GM23338 (cell line): ENCODE results near the gene MBD5. TPM values are rescaled to one million over a fixed set of nuclear protein-coding genes. Genes with fewer than 3 reads are reported as not detected.
A peak's percentile ranks its signal among the peaks of the same experiment; 100 is the strongest.
"Not testable (repeated sequence)": the region's sequence is repeated elsewhere in the genome, so short reads cannot be mapped to it uniquely, and the experiment has no call there.

Experiments used
- ATAC-seq: fragments of 200-7000 bp; cut with Tn5 transposase; 3 replicates; pipeline ENCODE4 v1.9.1; 2020
- DNase-seq: peaks from one replicate; pipeline ENCODE4 v3.0.0-alpha.2; 2015; ENCODE audit warnings: low spot score
- H2AFZ ChIP-seq: fragments of 200-600 bp; sonication (generic); 2 replicates; pipeline ENCODE4 v1.8.0; 2016; ENCODE audit warnings: antibody characterized with exemption, mild to moderate bottlenecking, moderate library complexity
- H3F3A ChIP-seq: fragments of 200-600 bp; sonication (generic); replicated peaks from 2 replicates; pipeline ENCODE4 v1.8.0; 2017; ENCODE audit warnings: antibody characterized with exemption, mixed run types, low read depth
- H3K27ac ChIP-seq: fragments of 200-600 bp; sonication (generic); 2 replicates; pipeline ENCODE4 v1.6.1; 2016; ENCODE audit warnings: low read depth
- H3K27me3 ChIP-seq: fragments of 200-600 bp; sonication (generic); 2 replicates; pipeline ENCODE4 v1.8.0; 2016; ENCODE audit warnings: mild to moderate bottlenecking, mixed run types, moderate library complexity; ENCODE audit not compliant: insufficient read depth
- H3K36me3 ChIP-seq: fragments of 200-600 bp; sonication (generic); 2 replicates; pipeline ENCODE4 v1.8.0; 2016; ENCODE audit warnings: mild to moderate bottlenecking; ENCODE audit not compliant: insufficient read depth
- H3K4me1 ChIP-seq: fragments of 200-600 bp; sonication (generic); 2 replicates; pipeline ENCODE4 v1.8.0; 2016; ENCODE audit warnings: mild to moderate bottlenecking, moderate library complexity; ENCODE audit not compliant: insufficient read depth
- H3K4me2 ChIP-seq: fragments of 200-600 bp; sonication (generic); 2 replicates; pipeline ENCODE4 v1.7.1; 2017; ENCODE audit warnings: mixed run types
- H3K4me3 ChIP-seq: fragments of 200-600 bp; sonication (generic); 2 replicates; pipeline ENCODE4 v1.6.1; 2016; ENCODE audit warnings: mixed run types
- H3K79me2 ChIP-seq: fragments of 200-600 bp; sonication (generic); replicated peaks from 2 replicates; pipeline ENCODE4 v1.8.0; 2017; ENCODE audit warnings: mild to moderate bottlenecking; ENCODE audit not compliant: insufficient read depth
- H3K9me2 ChIP-seq: fragments of 200-600 bp; sonication (generic); 2 replicates; pipeline ENCODE4 v1.8.0; 2017; ENCODE audit not compliant: insufficient read depth
- H4K20me1 ChIP-seq: fragments of 200-600 bp; sonication (generic); replicated peaks from 2 replicates; pipeline ENCODE4 v1.8.0; 2017; ENCODE audit warnings: mild to moderate bottlenecking; ENCODE audit not compliant: insufficient read depth
- H3K27ac Mint-ChIP-seq: 2 replicates; pipeline ENCODE4 v1.8.0; 2020; ENCODE audit warnings: inconsistent platforms, mild to moderate bottlenecking, moderate library complexity, mixed read lengths
- H3K27me3 Mint-ChIP-seq: 3 replicates; pipeline ENCODE4 v1.8.0; 2022; ENCODE audit warnings: low read depth, mild to moderate bottlenecking, moderate library complexity, mixed read lengths, inconsistent platforms; ENCODE audit not compliant: insufficient read depth, poor library complexity
- H3K36me3 Mint-ChIP-seq: 3 replicates; pipeline ENCODE4 v1.8.0; 2021; ENCODE audit warnings: low read depth, mild to moderate bottlenecking, inconsistent platforms, moderate library complexity, mixed read lengths
- H3K4me1 Mint-ChIP-seq: 3 replicates; pipeline ENCODE4 v1.8.0; 2020; ENCODE audit warnings: mild to moderate bottlenecking, inconsistent platforms, mixed read lengths
- H3K4me3 Mint-ChIP-seq: 3 replicates; pipeline ENCODE4 v1.8.0; 2021; ENCODE audit warnings: moderate library complexity, mild to moderate bottlenecking, inconsistent platforms, mixed read lengths
- H3K9me3 Mint-ChIP-seq: 3 replicates; pipeline ENCODE4 v1.8.0; 2020; ENCODE audit warnings: moderate library complexity, mild to moderate bottlenecking, inconsistent platforms, mixed read lengths
- CREB1 ChIP-seq: fragments of 250-450 bp; sonication (Bioruptor Pico); IDR thresholded peaks from 2 replicates; pipeline ENCODE4 v1.5.0; 2020; ENCODE audit warnings: low read depth, mild to moderate bottlenecking, moderate library complexity
- ETS1 ChIP-seq: IDR thresholded peaks from 2 replicates; pipeline ENCODE4 v1.6.1; 2016; ENCODE audit warnings: antibody characterized with exemption
- EZH2 ChIP-seq: fragments of 200-600 bp; sonication (generic); IDR thresholded peaks from one replicate; pipeline ENCODE4 v1.8.0; 2017; ENCODE audit warnings: antibody characterized with exemption, mild to moderate bottlenecking, low read depth; ENCODE audit not compliant: unreplicated experiment
- EZH2phosphoT487 ChIP-seq: fragments of 200-600 bp; sonication (generic); IDR thresholded peaks from one replicate; pipeline ENCODE4 v1.8.1; 2018; ENCODE audit warnings: antibody characterized with exemption; ENCODE audit not compliant: unreplicated experiment
- NANOG ChIP-seq: IDR thresholded peaks from 2 replicates; pipeline ENCODE4 v1.6.1; 2016; ENCODE audit warnings: antibody characterized with exemption, borderline replicate concordance
- POLR2AphosphoS5 ChIP-seq: IDR thresholded peaks from 2 replicates; pipeline ENCODE4 v1.6.1; 2016; ENCODE audit warnings: antibody characterized with exemption, low read depth
- REST ChIP-seq: IDR thresholded peaks from one replicate; pipeline ENCODE4 v1.6.1; 2018; ENCODE audit warnings: antibody characterized with exemption; ENCODE audit not compliant: unreplicated experiment
- STAT1 ChIP-seq: IDR thresholded peaks from one replicate; pipeline ENCODE4 v1.6.1; 2016; ENCODE audit warnings: antibody characterized with exemption; ENCODE audit not compliant: unreplicated experiment
- ZNF114 ChIP-seq: fragments of 250-450 bp; sonication (Bioruptor Pico); IDR thresholded peaks from 2 replicates; pipeline ENCODE4 v1.5.0; 2020; ENCODE audit warnings: mild to moderate bottlenecking, moderate library complexity
- ZNF331 ChIP-seq: fragments of 250-450 bp; sonication (Bioruptor Pico); IDR thresholded peaks from 2 replicates; pipeline ENCODE4 v1.5.0; 2020; ENCODE audit warnings: low read depth, mild to moderate bottlenecking, moderate library complexity
- ZNF462 ChIP-seq: fragments of 250-450 bp; sonication (Bioruptor Pico); IDR thresholded peaks from 2 replicates; pipeline ENCODE4 v1.5.0; 2020; ENCODE audit warnings: mild to moderate bottlenecking, moderate library complexity
- polyA plus RNA-seq: library from polyadenylated mRNA; unstranded; fragments of >200 nt; fragmentation: Nextera tagmentation; extraction: Ambion mirVana; gene quantifications from 2 replicates; pipeline ENCODE4 v1.2.1, GENCODE V29; 2016
- total RNA-seq: library from RNA; depleted of rRNA; stranded (reverse); fragments of >200 nt; shearing (Covaris generic); gene quantifications from 2 replicates; pipeline ENCODE4 v1.2.3, GENCODE V29; 2014

MBD5 gene
- total and polyA plus RNA-seq, 2 experiments from 2014 or later: 16.2 to 23.1 TPM

- Histone ChIP-seq H3K79me2 (peaks cover 100% of the 10 kb centered on the region), H3K4me1 (peaks cover 11% of the 10 kb centered on the region; the same call in 1 of the 2 replicates), H4K20me1 (peaks cover 47% of the 10 kb centered on the region)
- H3K27ac Mint-ChIP-seq, H3K36me3 ChIP-seq, H3K4me3 Mint-ChIP-seq, H3F3A ChIP-seq, H3K9me2 ChIP-seq, ATAC-seq, H3K27me3 ChIP-seq, H3K4me2 ChIP-seq, H3K4me3 ChIP-seq, H2AFZ ChIP-seq, H3K27ac ChIP-seq, H3K9me3 Mint-ChIP-seq, H3K27me3 Mint-ChIP-seq: not testable (repeated sequence)
- DNase-seq: peak; percentile 30
- Mint-ChIP-seq H3K4me1 (peaks cover 19% of the 10 kb centered on the region), H3K36me3 (peaks cover 20% of the 10 kb centered on the region)
- TF ChIP-seq CREB1 (CRISPR knock-in tag): 0 out of 2 replicates have a peak, but pooled peaks have one; percentile 12
Measured at GRCh38 chr2:148008411-148008810, 12.5 kb upstream of the MBD5 start.

GRCh38 chr2:148013876-148014275, 7.0 kb upstream of the MBD5 start:
- H3K4me1 Mint-ChIP-seq: peaks cover 28% of the 10 kb centered on the region
- Histone ChIP-seq H3K4me1 (peaks cover 15% of the 10 kb centered on the region), H4K20me1 (peaks cover 31% of the 10 kb centered on the region), H3K36me3 (no peaks in the 10 kb centered on the region), H2AFZ (no peak overlapping the region), H3K4me3 (no peak overlapping the region), H3K9me2 (no peaks in the 10 kb centered on the region), H3K79me2 (peaks cover 100% of the 10 kb centered on the region), H3K27ac (no peak overlapping the region), H3K4me2 (no peak overlapping the region), H3K27me3 (no peaks in the 10 kb centered on the region), H3F3A (no peaks in the 10 kb centered on the region)
- H3K27me3 Mint-ChIP-seq: no peaks in the 10 kb centered on the region
- DNase-seq (peak; percentile 10), ATAC-seq (no peak)
- peaks cover 12% of the 10 kb centered on the region for H3K36me3 Mint-ChIP-seq
- H3K4me3 Mint-ChIP-seq: no peak overlapping the region
- H3K9me3 Mint-ChIP-seq: no peaks in the 10 kb centered on the region
- H3K27ac Mint-ChIP-seq: 0 out of 2 replicates have a peak overlapping the region, but pooled peaks have one; percentile 55
- TF ChIP-seq ZNF462 (CRISPR knock-in tag) (no peak), REST (no peak), CREB1 (CRISPR knock-in tag) (no peak), EZH2phosphoT487 (no peak), POLR2AphosphoS5 (no peak), ZNF114 (CRISPR knock-in tag) (no peak), EZH2 (no peak), STAT1 (no peak), ZNF331 (no peak), NANOG (no peak), ETS1 (no peak)
